Gastroesophageal sphincter (tissue), 4 donors: ENCODE measurements around the gene GLRA1. TPM values are rescaled to one million over a fixed set of nuclear protein-coding genes. Genes with fewer than 3 reads are reported as not detected.

Source experiments
- ATAC-seq: fragments of 150-250 bp; one replicate; pipeline ENCODE4 v1.9.1; 2016; ENCODE audit warnings: mild to moderate bottlenecking, moderate library complexity
- H3K27ac ChIP-seq, 4 donors: fragments of 200-600 bp; sonication (generic) in 3 of 4; 1 replicate in 3 of 4; 2 replicates in 1 of 4; pipeline ENCODE4 v1.5.1; 2016 to 2019
- H3K27me3 ChIP-seq: fragments of 200-600 bp; sonication (generic); one replicate; pipeline ENCODE4 v1.5.1; 2019
- H3K36me3 ChIP-seq, 2 donors: fragments of 200-600 bp; sonication (generic); one replicate each; pipeline ENCODE4 v1.5.1; 2019; ENCODE audit warnings: control low read depth in 1 of 2
- H3K4me1 ChIP-seq, 3 donors: fragments of 200-600 bp; sonication (generic); 1 replicate in 2 of 3; 2 replicates in 1 of 3; pipeline ENCODE4 v1.5.1; 2016 to 2019; ENCODE audit warnings: control low read depth in 2 of 3
- H3K4me3 ChIP-seq, 2 donors: fragments of 200-600 bp; sonication (generic); one replicate each; pipeline ENCODE4 v1.5.1; 2019; ENCODE audit warnings: mild to moderate bottlenecking in 1 of 2, moderate library complexity in 1 of 2
- H3K9me3 ChIP-seq, 3 donors: fragments of 200-600 bp; sonication (generic); one replicate each; pipeline ENCODE4 v1.5.1; 2017 to 2019; ENCODE audit warnings: control low read depth in 2 of 3
- CTCF ChIP-seq, 4 experiments: fragments of 200-600 bp in 2 of 4; fragments of 450-650 bp in 2 of 4; sonication (generic) in 1 of 4; IDR thresholded peaks; one replicate each; pipeline ENCODE4 v1.5.1; 2017 to 2019; ENCODE audit warnings: antibody characterized with exemption in 4 of 4, mild to moderate bottlenecking in 2 of 4, moderate library complexity in 2 of 4
- EP300 ChIP-seq: sonication (generic); formaldehyde crosslinking; IDR thresholded peaks from one replicate; pipeline ENCODE4 v1.6.1; 2017; ENCODE audit warnings: antibody characterized with exemption, mild to moderate bottlenecking
- POLR2A ChIP-seq, 2 donors: fragments of 450-650 bp; IDR thresholded peaks; one replicate each; pipeline ENCODE4 v1.6.1; 2017; ENCODE audit warnings: antibody characterized with exemption in 2 of 2, mild to moderate bottlenecking in 2 of 2, moderate library complexity in 1 of 2
- POLR2AphosphoS5 ChIP-seq: sonication (generic); formaldehyde crosslinking; IDR thresholded peaks from one replicate; pipeline ENCODE4 v1.6.1; 2017; ENCODE audit warnings: antibody characterized with exemption
- WGBS, 2 donors: methylation state at CpG; one replicate each; pipeline ENCODE4 v1.1.5; 2018; ENCODE audit warnings: low coverage in 1 of 2; 5-methylcytosine and 5-hydroxymethylcytosine counted together
- total RNA-seq, 4 donors: library from RNA; depleted of rRNA; stranded (reverse); fragments of >200 nt; gene quantifications; one replicate each; pipeline ENCODE4 v1.1.0, GENCODE V29; 2016

Gene GLRA1
- not detected for total RNA-seq

- H3K36me3 ChIP-seq = no peaks in the 10 kb centered on the region
- H3K9me3 ChIP-seq = peaks cover 0 to 2% (median 0%) of the 10 kb centered on the region in 3 donors
- H3K4me1 ChIP-seq = no peaks in the 10 kb centered on the region
- ATAC-seq = no peak
- TF ChIP-seq POLR2A (IDR thresholded peaks at IDR 0.05) (no peak), CTCF (IDR thresholded peaks at IDR 0.05) (no peak), POLR2AphosphoS5 (no peak), EP300 (no peak)
- H3K27me3 ChIP-seq = peaks cover 50% of the 10 kb centered on the region
- 5% methylated on average over 13 to 38 of the region's 44 CpGs for WGBS, 2 donors
- no peak within 1 kb of the TSS for H3K27ac ChIP-seq
- H3K4me3 ChIP-seq = no peak within 1 kb of the TSS
These were observed at the start of gene GLRA1 for GRCh38 chr5:151924564-151925301. TSS of gene GLRA1 (minus strand) at chr5:151924851. CDS start at chr5:151924549, 302 bp downstream.

GRCh38 chr5:151970885-151971284 lies 46.2 kb upstream of the GLRA1 start:
- Histone ChIP-seq H3K27ac (no peak overlapping the region), H3K4me3 (no peak overlapping the region), H3K9me3 (no peaks in the 10 kb centered on the region), H3K27me3 (no peaks in the 10 kb centered on the region), H3K36me3 (no peaks in the 10 kb centered on the region), H3K4me1 (no peaks in the 10 kb centered on the region)
- TF ChIP-seq POLR2AphosphoS5 (no peak), EP300 (no peak), POLR2A (IDR thresholded peaks at IDR 0.05) (no peak), CTCF (IDR thresholded peaks at IDR 0.05) (no peak)
- ATAC-seq = no peak

- H3K36me3 ChIP-seq = no peaks in the 10 kb centered on the region
- H3K27me3 ChIP-seq = no peaks in the 10 kb centered on the region
- WGBS, 2 donors = 77 to 88% methylated on average over 5 to 6 of the region's 6 CpGs
- ATAC-seq = no peak
- no peaks in the 10 kb centered on the region for H3K9me3 ChIP-seq
- no peaks in the 10 kb centered on the region for H3K4me1 ChIP-seq
- TF ChIP-seq EP300 (no peak), CTCF (IDR thresholded peaks at IDR 0.05) (no peak), POLR2A (IDR thresholded peaks at IDR 0.05) (no peak), POLR2AphosphoS5 (no peak)
- no peak overlapping the region for H3K4me3 ChIP-seq
- no peak overlapping the region for H3K27ac ChIP-seq
These were observed 43.2 kb upstream of the GLRA1 start for GRCh38 chr5:151967865-151968264.

- 75 to 79% methylated on average over 1 of the region's 1 CpG for WGBS, 2 donors
- no peaks in the 10 kb centered on the region for H3K27me3 ChIP-seq
- ATAC-seq = no peak
These were observed 41.4 kb upstream of the GLRA1 start for GRCh38 chr5:151966046-151966445.

More at GRCh38 chr5:151966046-151966445, 41.4 kb upstream of the GLRA1 start:
- Histone ChIP-seq H3K4me3 (no peak overlapping the region), H3K27ac (no peak overlapping the region), H3K36me3 (no peaks in the 10 kb centered on the region), H3K9me3 (no peaks in the 10 kb centered on the region), H3K4me1 (no peaks in the 10 kb centered on the region)
- TF ChIP-seq EP300 (no peak), POLR2AphosphoS5 (no peak), POLR2A (IDR thresholded peaks at IDR 0.05) (no peak), CTCF (IDR thresholded peaks at IDR 0.05) (no peak)
